Measurements from ENCODE around the gene NCAM1. TPM values are rescaled to one million over a fixed set of nuclear protein-coding genes. Genes with fewer than 3 reads are reported as not detected.
"Not testable (repeated sequence)": the region's sequence is repeated elsewhere in the genome, so short reads cannot be mapped to it uniquely, and the experiment has no call there.

The NCAM1 gene
- total RNA-seq, 2 experiments from 2014 or later, result not detected

DNA sequence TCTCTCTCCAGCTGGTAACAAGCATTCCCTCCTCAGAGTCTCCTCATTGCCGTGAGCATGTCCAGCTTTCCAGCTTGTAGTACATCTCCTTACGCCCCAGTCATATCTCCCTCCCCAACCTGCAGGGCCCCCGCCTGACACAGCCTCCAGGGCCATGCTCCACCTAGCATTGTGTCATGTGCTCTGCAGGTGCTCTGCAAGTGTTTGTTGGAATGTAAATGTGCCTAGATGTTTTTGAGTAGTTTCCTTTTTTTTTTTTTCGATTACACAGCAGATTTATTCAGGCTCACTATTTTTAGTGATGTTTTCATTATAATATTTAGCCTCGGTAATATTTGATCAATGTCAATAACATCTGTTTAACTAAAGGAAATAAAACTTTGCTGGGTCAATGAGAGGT, 82.5 kb downstream of the NCAM1 start:
- Mint-ChIP-seq H3K27me3 (ENCODE audit: low read depth) (peaks cover 17% of the 10 kb centered on the region), H3K36me3 (ENCODE audit: low read depth) (no peaks in the 10 kb centered on the region), H3K27ac (no peak overlapping the region), H3K4me1 (ENCODE audit: low read depth) (no peaks in the 10 kb centered on the region), H3K4me3 (no peak overlapping the region), H3K9me3 (peaks cover 6% of the 10 kb centered on the region)
- intact Hi-C loops (cut with micrococcal nuclease), result no loop called here
- no peak for DNase-seq
- CTCF ChIA-PET, result no interaction called here

DNA sequence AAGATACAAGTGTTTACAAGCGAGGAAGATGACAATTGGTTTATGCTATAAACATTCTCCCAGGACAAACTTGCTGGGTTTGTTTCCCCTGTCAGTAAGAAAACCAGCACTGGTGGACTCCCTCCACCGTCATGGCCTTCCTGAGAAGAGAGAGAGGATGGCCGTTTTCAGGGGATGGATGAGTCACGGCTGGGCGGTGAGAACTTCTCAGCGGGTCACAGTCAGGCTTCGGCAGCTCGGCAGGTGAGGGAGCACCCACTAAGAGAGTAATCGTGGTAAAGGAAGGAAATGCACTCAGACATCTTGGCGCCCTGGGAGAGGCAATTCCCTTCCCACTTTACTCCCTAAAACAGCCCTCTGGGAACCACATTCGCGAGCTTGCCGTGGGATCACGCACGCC, 83.9 kb downstream of the NCAM1 start:
- no peak for DNase-seq
- CTCF ChIA-PET, result interaction anchor here (0.7 kb wide), 1 partner anchor 138 kb away, joined by 3 read pairs; no protein-coding TSS in a partner anchor
- intact Hi-C loops (cut with micrococcal nuclease), result no loop called here
- Mint-ChIP-seq H3K27ac (no peak overlapping the region), H3K4me3 (no peak overlapping the region), H3K4me1 (ENCODE audit: low read depth) (no peaks in the 10 kb centered on the region), H3K36me3 (ENCODE audit: low read depth) (no peaks in the 10 kb centered on the region), H3K9me3 (peaks cover 6% of the 10 kb centered on the region), H3K27me3 (ENCODE audit: low read depth) (peaks cover 17% of the 10 kb centered on the region)

DNA sequence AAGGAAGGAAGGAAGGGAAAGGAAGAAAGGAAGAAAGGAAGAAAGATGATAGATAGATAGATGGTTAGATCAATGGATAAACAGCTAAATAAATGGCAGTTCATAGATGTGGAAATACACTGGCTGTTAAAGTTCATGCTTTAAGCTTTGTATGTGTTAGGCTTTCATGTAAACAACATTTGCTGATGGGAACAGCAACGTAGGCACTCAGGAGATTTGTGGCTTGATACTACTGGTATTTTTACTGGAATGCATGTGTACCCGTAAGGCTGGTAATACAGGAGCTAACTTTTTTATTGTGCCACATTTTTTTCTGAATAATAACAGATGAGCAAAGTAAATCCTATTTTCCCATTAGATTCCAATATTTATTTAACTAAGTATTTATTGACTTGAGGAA, 85.6 kb downstream of the NCAM1 start:
- Mint-ChIP-seq H3K9me3 (peaks cover 6% of the 10 kb centered on the region), H3K36me3 (ENCODE audit: low read depth) (no peaks in the 10 kb centered on the region), H3K27me3 (ENCODE audit: low read depth) (peaks cover 16% of the 10 kb centered on the region), H3K27ac (no peak overlapping the region), H3K4me3 (no peak overlapping the region), H3K4me1 (ENCODE audit: low read depth) (no peaks in the 10 kb centered on the region)
- DNase-seq, result no peak
- CTCF ChIA-PET, result no interaction called here
- intact Hi-C loops (cut with micrococcal nuclease), result no loop called here

DNA sequence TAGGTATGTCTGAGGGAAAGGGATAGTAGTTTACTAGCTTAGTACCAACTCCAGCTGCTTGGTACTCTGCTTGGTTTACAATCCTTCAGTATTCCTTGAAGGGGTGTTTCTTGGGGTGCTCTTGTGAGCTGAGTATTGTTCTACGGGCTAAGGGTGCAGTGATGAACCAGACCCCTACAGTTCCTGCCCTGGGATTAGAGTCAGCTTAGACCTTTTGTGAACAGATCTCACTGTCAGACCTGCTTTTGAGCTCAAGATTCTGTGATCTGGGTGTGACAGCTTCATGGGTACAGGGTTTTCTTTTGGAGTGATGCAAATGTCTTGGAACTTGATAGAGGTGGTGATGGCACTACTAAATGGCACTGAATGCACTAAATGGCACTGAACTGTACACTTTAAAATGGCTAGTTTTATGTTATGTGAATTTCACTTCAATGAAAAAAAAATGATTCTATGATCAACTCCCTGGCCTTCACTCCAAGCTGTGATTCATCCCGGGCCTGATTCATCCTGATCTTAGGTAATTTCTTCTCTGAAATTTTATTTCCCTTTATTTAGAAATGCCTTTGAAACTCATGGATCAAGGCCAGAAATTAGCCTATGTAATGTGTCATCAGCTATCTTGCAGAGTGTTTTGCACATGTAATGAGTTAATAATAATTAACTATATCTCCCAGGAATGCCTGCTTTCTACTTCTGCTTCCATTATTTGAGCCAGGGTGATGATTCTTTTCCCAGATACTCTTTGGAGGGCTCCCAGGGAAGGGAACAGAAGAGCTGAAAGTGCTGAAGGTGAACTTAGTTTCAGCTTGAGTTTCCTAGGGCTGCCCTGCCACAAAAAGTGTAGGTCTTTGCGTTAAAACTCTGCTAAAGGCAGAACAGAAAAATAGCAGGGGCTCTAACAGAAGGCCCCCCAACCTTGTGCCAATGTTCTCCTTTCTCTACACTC, 87.9 kb downstream of the NCAM1 start:
- intact Hi-C loops (cut with micrococcal nuclease), result no loop called here
- Mint-ChIP-seq H3K36me3 (ENCODE audit: low read depth) (no peaks in the 10 kb centered on the region), H3K27me3 (ENCODE audit: low read depth) (peaks cover 5% of the 10 kb centered on the region), H3K4me3 (no peak overlapping the region), H3K27ac (no peak overlapping the region), H3K9me3 (peaks cover 6% of the 10 kb centered on the region), H3K4me1 (ENCODE audit: low read depth) (no peaks in the 10 kb centered on the region)
- DNase-seq, result no peak
- CTCF ChIA-PET, result no interaction called here

DNA sequence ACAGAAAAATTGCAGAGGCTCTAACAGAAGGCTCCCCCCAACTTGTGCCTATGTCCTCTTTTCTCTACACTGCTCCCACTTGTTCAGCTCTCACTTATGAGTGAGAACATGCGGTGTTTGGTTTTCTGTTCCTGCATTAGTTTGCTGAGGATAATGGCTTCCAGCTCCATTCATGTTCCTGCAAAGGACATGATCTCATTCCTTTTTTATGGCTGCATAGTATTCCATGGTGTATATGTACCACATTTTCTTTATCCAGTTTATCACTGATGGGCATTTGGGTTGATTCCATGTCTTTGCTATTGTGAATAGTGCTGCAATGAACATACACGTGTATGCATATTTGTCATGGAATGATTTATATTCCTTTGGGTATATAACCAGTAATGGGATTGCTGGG, 91.8 kb downstream of the NCAM1 start:
- intact Hi-C loops (cut with micrococcal nuclease); CTCF ChIA-PET; DNase-seq: not testable (repeated sequence)

DNA sequence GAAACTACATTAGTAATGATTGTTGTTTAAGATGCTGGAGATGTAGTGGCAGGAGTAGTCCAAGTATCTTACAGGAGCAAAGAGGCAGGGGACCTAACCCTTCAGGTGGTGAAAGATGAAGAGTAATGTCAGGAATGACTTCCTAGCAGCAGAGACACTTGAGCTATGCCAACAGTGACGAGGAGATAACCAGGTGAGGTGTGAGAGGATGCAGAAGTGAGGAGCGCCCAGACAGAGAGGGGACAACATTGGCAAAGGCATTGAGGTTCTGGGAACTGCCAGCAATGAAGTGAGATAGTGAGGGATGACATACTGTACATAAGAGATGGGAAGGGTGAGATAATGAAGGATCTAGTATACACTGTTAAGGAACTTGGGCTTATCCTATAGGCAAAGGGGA, 95.8 kb downstream of the NCAM1 start:
- intact Hi-C loops (cut with micrococcal nuclease), result no loop called here
- no peaks in the 10 kb centered on the region for H3K4me1 Mint-ChIP-seq (ENCODE audit: low read depth)
- H3K27ac Mint-ChIP-seq, result no peak overlapping the region
- H3K27me3 Mint-ChIP-seq (ENCODE audit: low read depth), result peaks cover 2% of the 10 kb centered on the region
- no peak for DNase-seq
- H3K4me3 Mint-ChIP-seq, result no peak overlapping the region
- H3K9me3 Mint-ChIP-seq, result no peaks in the 10 kb centered on the region
- CTCF ChIA-PET, result no interaction called here
- no peaks in the 10 kb centered on the region for H3K36me3 Mint-ChIP-seq (ENCODE audit: low read depth)

More for the DNA sequence above, 91.8 kb downstream of the NCAM1 start:
- H3K36me3 Mint-ChIP-seq (ENCODE audit: low read depth); H3K27ac Mint-ChIP-seq; H3K4me1 Mint-ChIP-seq (ENCODE audit: low read depth); H3K27me3 Mint-ChIP-seq (ENCODE audit: low read depth); H3K4me3 Mint-ChIP-seq; H3K9me3 Mint-ChIP-seq: not testable (repeated sequence)

DNA sequence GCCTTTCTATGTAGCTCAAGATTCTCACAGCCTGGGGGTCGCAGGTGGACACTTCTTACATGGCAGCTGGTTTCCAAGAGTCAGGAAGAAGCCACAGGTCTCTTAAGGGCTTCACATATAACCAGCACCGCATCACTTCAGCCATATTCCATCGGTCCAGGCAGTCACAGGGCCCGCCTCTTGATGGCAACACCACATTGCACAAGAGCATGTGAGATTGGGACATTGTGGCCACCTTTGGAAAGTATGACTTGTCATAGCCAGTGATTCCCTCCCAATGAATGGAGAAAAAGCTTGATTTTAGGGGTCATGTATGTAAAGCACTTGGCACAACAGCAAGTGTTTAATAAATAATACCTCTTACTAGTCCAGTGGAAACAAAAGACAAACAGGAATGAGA, 98.3 kb downstream of the NCAM1 start:
- intact Hi-C loops (cut with micrococcal nuclease), result no loop called here
- Mint-ChIP-seq H3K36me3 (ENCODE audit: low read depth) (no peaks in the 10 kb centered on the region), H3K27me3 (ENCODE audit: low read depth) (peaks cover 2% of the 10 kb centered on the region), H3K27ac (no peak overlapping the region), H3K9me3 (no peaks in the 10 kb centered on the region), H3K4me3 (no peak overlapping the region), H3K4me1 (ENCODE audit: low read depth) (no peaks in the 10 kb centered on the region)
- CTCF ChIA-PET, result no interaction called here
- DNase-seq, result no peak

DNA sequence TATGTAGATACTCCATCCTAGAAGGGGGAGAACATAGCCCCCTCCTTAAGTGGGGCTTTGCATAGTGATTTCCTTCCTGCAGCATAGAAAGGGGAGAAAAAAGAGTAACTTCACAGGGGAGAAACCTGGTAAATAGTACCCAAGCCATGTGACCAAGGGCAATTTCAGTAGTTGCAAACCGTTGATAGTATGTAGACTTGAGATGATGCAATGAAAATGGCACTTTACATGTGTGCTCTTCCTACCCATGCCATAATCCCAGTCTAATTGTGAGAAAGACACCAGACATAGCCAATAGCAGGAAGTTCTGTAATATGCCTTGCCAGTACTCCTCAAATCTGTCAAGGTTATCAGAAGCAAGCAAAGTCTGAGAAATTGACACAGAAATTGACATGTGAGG, 104.1 kb downstream of the NCAM1 start:
- no peak for DNase-seq
- Mint-ChIP-seq H3K9me3 (no peaks in the 10 kb centered on the region), H3K27ac (no peak overlapping the region), H3K4me1 (ENCODE audit: low read depth) (no peaks in the 10 kb centered on the region), H3K27me3 (ENCODE audit: low read depth) (peaks cover 6% of the 10 kb centered on the region), H3K36me3 (ENCODE audit: low read depth) (no peaks in the 10 kb centered on the region), H3K4me3 (no peak overlapping the region)
- intact Hi-C loops (cut with micrococcal nuclease), result no loop called here
- CTCF ChIA-PET, result no interaction called here

DNA sequence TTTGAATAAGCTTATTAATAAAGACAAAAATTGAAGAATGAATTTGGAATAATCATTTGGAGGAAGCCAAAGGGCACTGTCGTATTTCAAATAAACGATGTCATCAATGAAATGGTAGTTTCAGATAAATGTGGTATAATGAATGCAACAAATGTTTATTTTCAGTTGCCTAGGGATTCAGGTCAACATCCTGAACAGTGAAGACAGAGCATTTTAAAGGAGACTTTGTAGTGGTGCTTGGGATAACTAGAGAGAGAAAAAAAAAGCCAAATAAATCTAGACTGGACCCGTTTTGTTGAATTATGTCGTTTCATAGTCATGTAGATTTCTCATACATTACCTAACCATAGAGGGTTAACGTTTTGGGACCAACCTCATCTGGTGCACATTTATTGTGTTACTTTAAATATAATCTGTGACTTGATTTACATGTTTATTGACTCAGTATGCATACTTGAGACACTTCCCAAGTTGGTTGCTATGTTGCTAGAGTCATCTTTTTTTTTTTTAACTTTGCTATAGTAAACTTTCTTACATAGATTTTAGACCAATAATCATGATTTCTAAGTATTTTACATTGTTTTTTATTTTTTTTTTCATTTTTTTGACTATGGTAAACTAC, 111.1 kb downstream of the NCAM1 start:
- Mint-ChIP-seq H3K27me3 (ENCODE audit: low read depth) (no peaks in the 10 kb centered on the region), H3K36me3 (ENCODE audit: low read depth) (no peaks in the 10 kb centered on the region), H3K9me3 (no peaks in the 10 kb centered on the region), H3K4me1 (ENCODE audit: low read depth) (no peaks in the 10 kb centered on the region), H3K27ac (no peak overlapping the region), H3K4me3 (no peak overlapping the region)
- CTCF ChIA-PET, result no interaction called here
- intact Hi-C loops (cut with micrococcal nuclease), result no loop called here
- no peak for DNase-seq

DNA sequence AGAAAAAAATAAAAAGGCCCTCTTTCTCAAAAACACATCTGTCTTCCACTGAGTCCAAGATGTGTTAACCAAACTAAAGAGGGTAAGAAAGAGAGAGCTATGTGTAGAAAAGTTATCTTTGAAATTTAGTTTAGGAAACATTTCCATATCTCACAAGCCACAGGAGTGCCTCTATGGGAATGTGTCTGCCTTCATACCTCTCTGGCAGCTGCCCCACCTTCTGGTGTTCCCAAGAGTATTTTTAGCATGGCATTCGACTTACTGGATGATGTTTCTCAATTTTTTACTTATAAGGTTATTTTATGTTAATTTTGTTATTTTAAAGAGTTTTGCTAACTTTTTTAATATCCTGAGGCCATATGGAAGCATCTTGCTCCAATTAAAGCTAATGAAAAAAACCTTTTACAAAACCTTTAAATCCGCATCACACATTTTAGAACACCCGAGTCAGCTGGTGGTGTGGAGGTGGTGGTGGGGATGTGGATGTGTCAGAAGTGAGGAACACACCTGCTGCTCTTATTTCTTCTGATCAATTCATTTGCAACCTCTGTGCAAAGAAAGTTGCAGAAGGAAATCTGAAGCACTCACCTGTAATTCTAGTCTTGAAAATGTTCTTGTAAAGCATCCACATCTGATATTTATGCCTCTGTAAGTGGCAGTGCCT, 112.2 kb downstream of the NCAM1 start:
- H3K36me3 Mint-ChIP-seq (ENCODE audit: low read depth), result no peaks in the 10 kb centered on the region
- CTCF ChIA-PET, result no interaction called here
- no peaks in the 10 kb centered on the region for H3K27me3 Mint-ChIP-seq (ENCODE audit: low read depth)
- H3K9me3 Mint-ChIP-seq, result no peaks in the 10 kb centered on the region
- H3K27ac Mint-ChIP-seq, result no peak overlapping the region
- intact Hi-C loops (cut with micrococcal nuclease), result no loop called here
- H3K4me1 Mint-ChIP-seq (ENCODE audit: low read depth), result no peaks in the 10 kb centered on the region
- no peak for DNase-seq
- no peak overlapping the region for H3K4me3 Mint-ChIP-seq

DNA sequence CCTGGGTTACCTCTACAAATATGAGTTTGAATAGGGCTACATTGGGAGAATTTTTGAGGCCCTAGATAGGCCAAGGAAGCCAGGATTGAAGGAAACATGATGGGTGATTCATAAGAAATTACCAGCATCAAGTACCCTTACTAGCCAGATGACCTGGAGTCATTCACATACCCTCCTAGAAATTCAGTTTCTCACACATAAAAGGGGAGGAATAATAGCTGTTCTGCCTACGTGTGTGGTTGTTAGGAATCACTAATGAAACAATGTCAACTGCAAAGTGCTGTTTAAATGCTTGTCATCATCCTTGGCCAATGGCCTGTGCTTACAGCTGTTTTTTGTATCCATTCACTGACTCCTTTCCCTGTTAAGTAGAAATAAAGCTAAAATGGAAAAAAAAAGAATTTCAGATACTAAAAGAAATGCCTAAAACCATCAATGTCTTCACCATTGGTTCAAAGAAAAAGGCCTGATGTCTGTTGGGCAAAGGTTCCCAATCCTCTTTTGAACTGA, 114.4 kb downstream of the NCAM1 start:
- H3K9me3 Mint-ChIP-seq, result no peaks in the 10 kb centered on the region
- no peak overlapping the region for H3K27ac Mint-ChIP-seq
- H3K36me3 Mint-ChIP-seq (ENCODE audit: low read depth), result no peaks in the 10 kb centered on the region
- no peak for DNase-seq
- CTCF ChIA-PET, result no interaction called here
- H3K27me3 Mint-ChIP-seq (ENCODE audit: low read depth), result no peaks in the 10 kb centered on the region
- no peak overlapping the region for H3K4me3 Mint-ChIP-seq
- H3K4me1 Mint-ChIP-seq (ENCODE audit: low read depth), result no peaks in the 10 kb centered on the region
- intact Hi-C loops (cut with micrococcal nuclease), result no loop called here

DNA sequence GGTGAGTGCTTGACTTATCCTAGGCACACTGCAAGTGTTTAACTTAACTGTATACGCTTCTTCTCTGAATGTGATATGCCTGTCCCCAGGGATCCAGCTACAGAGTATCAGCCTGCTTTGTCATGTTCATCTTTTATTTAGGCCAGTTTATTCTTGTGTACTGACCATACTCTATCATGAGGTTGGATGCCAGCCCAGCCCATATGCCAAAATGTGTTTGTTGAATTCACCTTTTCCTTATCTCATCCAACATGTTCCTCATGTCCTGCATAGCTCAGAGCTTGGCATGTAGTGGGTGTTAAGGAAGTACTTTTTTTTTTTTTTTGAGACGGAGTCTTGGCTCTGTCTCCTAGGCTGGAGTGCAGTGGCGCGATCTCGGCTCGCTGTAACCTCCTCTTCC, 116.2 kb downstream of the NCAM1 start:
- H3K4me1 Mint-ChIP-seq (ENCODE audit: low read depth), result no peaks in the 10 kb centered on the region
- no peak for DNase-seq
- CTCF ChIA-PET, result no interaction called here
- H3K4me3 Mint-ChIP-seq, result no peak overlapping the region
- H3K36me3 Mint-ChIP-seq (ENCODE audit: low read depth), result no peaks in the 10 kb centered on the region
- H3K9me3 Mint-ChIP-seq, result no peaks in the 10 kb centered on the region
- H3K27me3 Mint-ChIP-seq (ENCODE audit: low read depth), result no peaks in the 10 kb centered on the region
- H3K27ac Mint-ChIP-seq, result no peak overlapping the region
- intact Hi-C loops (cut with micrococcal nuclease), result no loop called here
